Stimulated activated CD4-positive, alpha-beta T cell treated with anti-CD3 and anti-CD28 coated beads, Interleukin-15, amount 100 ng/mL, for 48 hours (primary cell): ENCODE measurements around the gene ZNF99.
"Not testable (repeated sequence)": the region's sequence is repeated elsewhere in the genome, so short reads cannot be mapped to it uniquely, and the experiment has no call there.

Experiments
- DNase-seq, 2 donors: peaks; one replicate each; pipeline ENCODE4 v3.0.0-alpha.2; 2020; ENCODE audit warnings: low read depth in 2 of 2

The ZNF99 gene

GRCh38 chr19:22783651-22784410 is at the start of gene ZNF99:
Gene ZNF99, minus strand, starts transcription at chr19:22784151. Its CDS starts 135 bp downstream, at chr19:22784016.
- DNase-seq, result no peak

DNA sequence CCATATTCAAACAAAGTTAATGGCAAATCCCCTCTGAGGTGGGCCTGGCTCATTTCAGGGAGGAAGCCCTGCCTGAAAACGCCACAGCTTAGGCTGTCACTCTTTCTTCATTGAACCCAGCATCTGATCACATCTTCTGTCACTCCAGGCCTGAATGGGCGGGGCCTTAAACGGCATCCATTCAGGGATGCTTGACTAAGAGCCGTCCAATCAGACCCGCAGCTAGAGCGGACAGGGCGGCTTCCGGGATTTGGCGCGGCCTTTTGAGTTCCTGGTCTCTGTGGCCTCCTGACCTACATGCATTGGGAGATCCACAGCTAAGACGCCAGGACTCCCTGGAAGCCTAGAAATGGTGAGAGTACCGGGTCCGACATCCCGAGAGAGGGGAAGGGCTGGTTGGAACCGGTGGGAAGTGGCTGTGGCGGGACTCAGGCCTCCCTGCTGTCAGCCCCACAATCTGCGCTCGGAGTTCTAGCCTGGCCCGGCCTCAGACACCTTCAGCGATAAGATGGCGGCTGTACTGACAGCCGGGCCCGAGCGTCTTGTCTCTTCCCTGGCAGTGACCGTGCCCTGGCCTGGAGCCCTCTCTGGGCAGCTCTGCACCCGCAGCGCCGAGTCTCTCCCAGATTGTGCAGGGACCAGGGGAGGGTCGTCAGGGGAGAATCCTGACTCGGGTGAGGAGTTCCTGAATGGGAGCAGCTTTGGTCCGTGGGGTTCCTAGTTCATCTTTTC is 48.2 kb upstream of the ZNF99 start, which contains the start of gene ZNF723:
Gene ZNF723 (plus strand): TSS at position 261 of the 732 bp plus-strand sequence. CDS start 89 bp downstream, at position 350.
- no peak for DNase-seq

- no peak for DNase-seq
These were observed 47.3 kb upstream of the ZNF99 start for GRCh38 chr19:22831211-22831610.

DNA sequence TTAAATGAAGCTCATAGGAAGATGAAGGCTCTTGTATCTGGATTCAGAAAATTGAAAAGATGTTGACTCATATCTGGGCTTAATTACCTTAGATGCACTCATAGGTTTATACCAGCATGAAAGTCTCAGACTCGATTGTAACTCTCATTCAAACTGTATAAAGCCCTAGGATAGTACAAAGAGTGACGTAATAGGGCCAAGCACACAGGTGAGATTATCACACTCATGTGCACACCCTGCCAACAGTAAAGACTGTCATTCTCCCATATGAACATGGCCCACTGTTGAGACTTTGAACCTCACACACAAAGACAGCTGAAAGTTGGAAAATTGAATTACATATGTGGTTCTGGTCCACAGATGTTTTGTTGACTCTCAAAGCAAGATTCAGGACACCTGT is 30.2 kb upstream of the ZNF99 start:
- DNase-seq, result no peak

- no peak for DNase-seq
These were observed 23.3 kb upstream of the ZNF99 start for GRCh38 chr19:22807061-22807835.

- no peak for DNase-seq
These were observed 22.5 kb upstream of the ZNF99 start for GRCh38 chr19:22806418-22806817.

DNA sequence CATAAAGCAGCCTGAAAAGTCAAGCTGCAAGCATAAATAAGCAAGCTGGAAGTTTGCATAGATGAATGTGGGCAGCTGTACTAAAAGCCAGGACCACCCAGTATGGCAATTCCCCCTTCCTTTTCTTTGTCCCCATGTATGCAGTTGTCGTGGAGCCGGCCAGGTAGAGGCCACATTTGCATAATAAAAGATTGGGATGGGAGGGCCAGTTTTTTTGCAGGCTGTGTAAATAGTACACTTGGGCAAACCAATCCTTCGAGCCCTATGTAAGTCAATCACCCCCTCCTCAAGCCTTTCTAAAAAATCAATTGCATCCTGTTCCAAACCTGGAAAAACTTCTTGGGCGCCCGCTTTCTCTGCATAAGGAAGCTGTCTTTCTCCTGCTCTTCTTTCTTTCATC is 13.1 kb upstream of the ZNF99 start:
- DNase-seq, result no peak

- not testable (repeated sequence) for DNase-seq
These were observed 8.9 kb upstream of the ZNF99 start for GRCh38 chr19:22792863-22793262.

DNA sequence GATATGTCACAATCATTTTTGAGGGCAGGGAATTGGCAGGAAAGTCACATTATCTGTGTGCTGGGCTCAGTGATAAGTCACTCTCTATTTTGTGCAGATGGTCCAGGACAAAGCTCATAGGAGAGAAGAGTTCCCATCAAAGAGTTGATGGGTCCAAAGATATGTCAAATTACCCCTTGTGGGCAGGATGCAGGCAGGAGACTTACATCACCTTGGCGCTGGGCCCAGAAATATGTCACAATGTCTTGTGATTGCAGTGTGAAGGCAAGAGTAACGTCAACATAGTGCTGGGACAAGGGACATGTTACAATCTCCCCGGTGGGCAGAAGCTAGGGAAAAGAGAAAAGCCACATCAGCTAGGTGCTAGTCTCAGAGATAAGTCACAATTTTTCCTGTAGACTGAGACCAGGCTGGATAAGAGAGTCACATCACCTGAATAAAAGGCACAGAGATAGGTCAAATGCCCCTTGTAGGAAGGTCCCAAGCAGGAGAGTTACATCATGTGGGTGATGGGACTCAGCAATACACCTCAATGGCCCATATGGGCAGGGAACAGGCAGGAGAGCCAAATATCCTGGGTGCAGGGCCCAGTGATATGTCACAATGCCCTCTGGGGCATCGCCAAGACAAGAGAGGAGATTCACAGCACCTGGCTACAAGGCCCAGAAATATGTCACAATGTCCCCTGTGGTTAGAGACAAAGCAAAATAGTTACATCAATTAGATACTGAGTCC is 47.9 kb downstream of the ZNF99 start:
- no peak for DNase-seq

DNA sequence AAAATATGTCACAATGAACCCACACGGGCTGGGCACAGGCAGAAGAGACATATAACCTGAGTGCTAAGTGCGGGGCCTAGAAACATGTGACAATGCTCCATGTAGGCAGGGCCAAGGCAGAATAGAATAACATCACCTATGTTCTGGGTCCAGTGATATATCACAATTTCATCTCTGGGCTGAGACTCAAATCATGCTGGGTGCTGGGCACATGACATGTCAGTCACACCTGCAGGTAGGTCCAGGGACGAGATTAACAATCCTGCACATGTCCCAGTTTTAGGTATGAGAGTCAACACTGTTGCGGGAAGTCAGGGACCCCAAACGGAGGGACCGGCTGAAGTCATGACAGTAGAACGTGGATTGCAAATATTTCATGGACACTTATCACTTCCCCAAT is 50.3 kb downstream of the ZNF99 start:
- no peak for DNase-seq

DNA sequence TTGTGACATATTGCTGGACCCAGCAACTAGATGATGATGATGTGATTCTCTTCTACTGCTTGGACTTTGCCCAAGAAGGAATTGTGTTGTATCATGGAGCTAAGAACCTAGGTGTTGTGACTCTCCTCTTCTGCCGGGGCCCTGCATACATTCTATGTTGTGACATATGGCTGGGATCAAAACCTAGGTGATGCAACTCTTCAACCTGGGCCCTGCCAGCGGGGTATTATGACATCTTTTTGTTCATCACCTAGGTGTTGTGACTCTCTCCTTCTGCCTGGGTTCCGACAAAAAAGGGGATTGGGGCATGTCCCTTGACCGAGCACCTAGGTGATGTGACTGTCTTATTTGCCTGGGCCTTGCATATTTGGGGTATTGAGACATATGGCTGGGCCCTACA is 55.7 kb downstream of the ZNF99 start:
- DNase-seq, result not testable (repeated sequence)

- DNase-seq, result not testable (repeated sequence)
These were observed 62.4 kb downstream of the ZNF99 start for GRCh38 chr19:22721533-22721932.

DNA sequence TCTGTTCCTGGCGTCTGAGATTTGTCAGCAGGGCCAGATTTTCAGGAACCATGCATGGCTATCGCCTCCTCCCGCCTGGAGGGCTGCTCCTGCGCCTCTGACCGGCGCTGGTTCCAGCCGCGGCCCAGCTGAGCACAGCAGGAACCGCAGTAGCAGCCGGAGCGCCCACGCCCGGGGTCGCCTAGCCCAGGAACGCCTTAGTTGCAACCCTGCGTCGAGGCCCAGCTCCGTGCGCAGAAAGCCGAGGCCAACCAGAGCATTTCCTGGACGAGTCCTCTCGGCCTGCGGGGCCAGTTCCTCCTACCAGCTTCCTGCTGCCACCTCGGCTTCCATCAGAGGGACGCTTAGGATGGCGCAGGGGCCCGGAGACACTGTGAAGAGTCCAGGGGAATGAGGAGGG is 75.0 kb downstream of the ZNF99 start:
- no peak for DNase-seq

DNA sequence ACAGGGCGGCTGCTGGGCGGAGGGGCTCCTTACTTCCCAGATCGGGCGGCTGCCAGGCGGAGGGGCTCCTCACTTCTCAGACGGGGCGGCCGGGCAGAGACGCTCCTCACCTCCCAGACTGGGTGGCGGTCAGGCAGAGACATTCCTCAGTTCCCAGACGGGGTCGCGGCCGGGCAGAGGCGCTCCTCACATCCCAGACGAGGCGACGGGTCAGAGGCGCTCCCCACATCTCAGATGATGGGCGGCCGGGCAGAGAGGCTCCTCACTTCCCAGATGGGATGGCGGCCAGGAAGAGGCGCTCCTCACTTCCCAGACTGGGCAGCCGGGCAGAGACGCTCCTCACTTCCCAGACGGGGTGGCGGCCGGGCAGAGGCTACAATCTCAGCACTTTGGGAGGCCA is 80.9 kb downstream of the ZNF99 start:
- DNase-seq, result not testable (repeated sequence)

GRCh38 chr19:22702661-22703060 is 81.3 kb downstream of the ZNF99 start:
- DNase-seq, result not testable (repeated sequence)
